Endothelial cell (in vitro differentiated cells): ENCODE results near the gene TRUB2. TPM values are rescaled to one million over a fixed set of nuclear protein-coding genes. Genes with fewer than 3 reads are reported as not detected.

Source experiments
- DNase-seq: peaks from one replicate; pipeline ENCODE4 v3.0.0; 2021; ENCODE audit warnings: low spot score
- H3K27ac Mint-ChIP-seq: one replicate; pipeline ENCODE4 v1.8.0; 2021; ENCODE audit warnings: mixed read lengths, inconsistent platforms; ENCODE audit not compliant: unreplicated experiment
- H3K27me3 Mint-ChIP-seq: one replicate; pipeline ENCODE4 v1.8.0; 2021; ENCODE audit warnings: mild to moderate bottlenecking, moderate library complexity, mixed read lengths, inconsistent platforms; ENCODE audit not compliant: unreplicated experiment
- H3K36me3 Mint-ChIP-seq: one replicate; pipeline ENCODE4 v1.8.0; 2021; ENCODE audit warnings: mild to moderate bottlenecking, low read depth, mixed read lengths, inconsistent platforms; ENCODE audit not compliant: unreplicated experiment
- H3K4me1 Mint-ChIP-seq: one replicate; pipeline ENCODE4 v1.8.0; 2021; ENCODE audit warnings: mild to moderate bottlenecking, mixed read lengths, inconsistent platforms; ENCODE audit not compliant: unreplicated experiment
- H3K4me3 Mint-ChIP-seq: one replicate; pipeline ENCODE4 v1.8.0; 2021; ENCODE audit warnings: mild to moderate bottlenecking, mixed read lengths, inconsistent platforms; ENCODE audit not compliant: unreplicated experiment
- H3K9me3 Mint-ChIP-seq: one replicate; pipeline ENCODE4 v1.8.0; 2021; ENCODE audit warnings: mixed read lengths, inconsistent platforms; ENCODE audit not compliant: unreplicated experiment
- total RNA-seq: library from RNA; stranded (reverse); fragmentation: NEBNext Ultra II Directional; extraction: Animal tissue kit (Norgen Biotek cat#: 25700); gene quantifications from one replicate; pipeline ENCODE4 v1.2.1, GENCODE V29; 2021; ENCODE audit not compliant: unreplicated experiment
- TF ChIP-seq, protein P1 (sequence below): fragments of 200-600 bp; sonication (generic); IDR thresholded peaks from one replicate; pipeline ENCODE4 v1.5.0; 2021; ENCODE audit warnings: antibody characterized with exemption; ENCODE audit not compliant: unreplicated experiment

TRUB2 gene
- total RNA-seq, 1 donor from 2014 or later: 25.8 TPM

DNA sequence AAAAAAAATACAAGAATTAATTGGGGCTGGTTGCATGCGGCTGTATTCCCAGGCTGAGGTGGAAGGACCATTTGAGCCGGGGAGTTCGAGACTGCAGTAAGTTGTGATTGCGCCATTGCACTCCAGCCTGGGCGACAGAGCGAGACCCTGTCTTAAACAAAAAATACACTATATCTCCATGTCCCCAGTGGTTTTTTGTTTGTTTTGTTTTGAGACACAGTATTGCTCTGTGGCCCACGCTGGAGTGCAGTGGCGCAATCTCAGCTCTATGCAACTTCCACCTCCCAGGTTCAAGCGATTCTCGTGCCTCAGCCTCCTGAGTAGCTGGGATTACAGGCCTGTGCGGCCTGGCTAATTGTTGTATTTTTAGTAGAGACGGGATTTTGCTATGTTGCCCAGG is 1.5 kb upstream of the TRUB2 start:
- Mint-ChIP-seq H3K4me3 (peak overlapping the region; percentile 96), H3K27ac (no peak overlapping the region), H3K4me1 (peaks cover 6% of the 10 kb centered on the region), H3K36me3 (peaks cover 21% of the 10 kb centered on the region), H3K27me3 (peaks cover 3% of the 10 kb centered on the region), H3K9me3 (no peaks in the 10 kb centered on the region)
- DNase-seq: no peak
- TF ChIP-seq, protein P1, sequence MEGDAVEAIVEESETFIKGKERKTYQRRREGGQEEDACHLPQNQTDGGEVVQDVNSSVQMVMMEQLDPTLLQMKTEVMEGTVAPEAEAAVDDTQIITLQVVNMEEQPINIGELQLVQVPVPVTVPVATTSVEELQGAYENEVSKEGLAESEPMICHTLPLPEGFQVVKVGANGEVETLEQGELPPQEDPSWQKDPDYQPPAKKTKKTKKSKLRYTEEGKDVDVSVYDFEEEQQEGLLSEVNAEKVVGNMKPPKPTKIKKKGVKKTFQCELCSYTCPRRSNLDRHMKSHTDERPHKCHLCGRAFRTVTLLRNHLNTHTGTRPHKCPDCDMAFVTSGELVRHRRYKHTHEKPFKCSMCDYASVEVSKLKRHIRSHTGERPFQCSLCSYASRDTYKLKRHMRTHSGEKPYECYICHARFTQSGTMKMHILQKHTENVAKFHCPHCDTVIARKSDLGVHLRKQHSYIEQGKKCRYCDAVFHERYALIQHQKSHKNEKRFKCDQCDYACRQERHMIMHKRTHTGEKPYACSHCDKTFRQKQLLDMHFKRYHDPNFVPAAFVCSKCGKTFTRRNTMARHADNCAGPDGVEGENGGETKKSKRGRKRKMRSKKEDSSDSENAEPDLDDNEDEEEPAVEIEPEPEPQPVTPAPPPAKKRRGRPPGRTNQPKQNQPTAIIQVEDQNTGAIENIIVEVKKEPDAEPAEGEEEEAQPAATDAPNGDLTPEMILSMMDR: no peak

DNA sequence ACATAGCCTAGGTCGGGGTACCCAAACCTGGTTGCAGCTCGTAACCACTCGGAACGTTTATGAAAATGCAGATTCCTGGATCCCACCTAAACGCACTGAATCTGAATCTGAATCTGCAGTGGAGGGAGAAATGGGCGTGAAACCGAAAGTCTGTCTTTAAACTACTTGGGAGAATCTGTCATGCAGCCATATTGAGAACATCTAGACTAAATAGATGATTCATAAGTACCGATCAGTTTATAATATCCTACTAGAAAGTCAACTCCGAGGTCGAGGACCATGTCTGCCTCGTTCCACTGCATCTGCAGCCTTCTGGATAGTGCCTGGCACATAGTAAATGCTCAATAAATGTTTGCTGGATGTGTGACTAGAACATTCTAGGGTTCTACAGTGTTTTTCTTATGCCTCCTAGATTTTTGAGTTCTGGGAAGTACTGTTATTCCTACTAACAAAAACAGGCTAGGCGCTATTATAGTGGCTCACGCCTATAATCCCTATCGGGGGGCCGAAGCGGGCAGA is 1.0 kb upstream of the TRUB2 start:
- no peak for DNase-seq
- Mint-ChIP-seq H3K4me3 (peak overlapping the region; percentile 96), H3K27ac (peak overlapping the region; percentile 73), H3K9me3 (no peaks in the 10 kb centered on the region), H3K4me1 (peaks cover 6% of the 10 kb centered on the region), H3K27me3 (peaks cover 3% of the 10 kb centered on the region), H3K36me3 (peaks cover 18% of the 10 kb centered on the region)
- TF ChIP-seq, protein P1: no peak

DNA sequence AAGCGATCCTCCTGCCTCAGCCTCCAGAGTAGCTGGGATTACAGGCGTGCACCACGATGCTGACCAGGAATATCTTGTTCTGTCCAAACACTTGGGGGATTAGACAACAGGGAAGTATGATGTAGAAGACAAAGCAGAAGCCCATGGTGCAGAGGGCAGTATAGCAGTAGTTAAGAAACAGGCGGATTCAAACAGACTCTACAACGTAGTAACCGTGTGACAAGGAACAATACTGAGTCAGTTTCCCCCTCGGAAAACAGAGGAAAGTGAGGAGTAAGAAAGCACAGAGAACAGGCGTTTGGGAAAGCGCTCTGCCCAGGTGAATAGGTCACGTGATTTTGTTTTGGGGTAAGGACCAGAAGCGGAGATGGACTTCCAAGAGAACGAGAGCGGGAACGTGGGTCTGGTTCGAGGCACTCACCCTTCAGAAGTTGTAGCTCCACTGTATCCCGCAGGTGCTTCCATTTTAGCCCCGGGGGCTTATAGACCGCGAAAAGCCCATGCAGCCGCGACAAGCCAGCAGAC is 306 bp downstream of the TRUB2 start:
- no peaks in the 10 kb centered on the region for H3K27me3 Mint-ChIP-seq
- peaks cover 17% of the 10 kb centered on the region for H3K36me3 Mint-ChIP-seq
- H3K9me3 Mint-ChIP-seq: no peaks in the 10 kb centered on the region
- peaks cover 6% of the 10 kb centered on the region for H3K4me1 Mint-ChIP-seq
- no peak for DNase-seq
- peak overlapping the region; percentile 99 for H3K4me3 Mint-ChIP-seq
- peak overlapping the region; percentile 99 for H3K27ac Mint-ChIP-seq
- TF ChIP-seq, protein P1: no peak

DNA sequence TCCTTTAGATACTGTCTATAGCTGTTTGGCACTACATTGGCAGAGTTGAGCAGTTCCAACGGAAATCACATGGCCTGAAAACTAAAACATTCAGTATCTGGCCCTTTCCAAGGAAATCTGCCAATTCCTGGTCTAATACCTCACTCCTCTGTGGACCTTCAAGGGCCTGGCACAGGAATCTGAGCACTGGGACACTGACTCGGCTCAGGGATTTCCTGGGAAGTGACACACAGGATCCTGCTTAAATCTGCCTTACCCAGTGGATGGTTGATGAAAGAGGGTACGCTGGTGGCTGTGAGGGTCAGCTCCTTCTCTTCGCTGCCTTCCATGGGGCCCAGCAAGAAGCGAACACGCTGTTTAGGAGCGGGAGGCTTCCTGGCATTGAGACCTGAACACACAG is 904 bp downstream of the TRUB2 start:
- DNase-seq: no peak
- no peak overlapping the region for H3K27ac Mint-ChIP-seq
- peaks cover 6% of the 10 kb centered on the region for H3K4me1 Mint-ChIP-seq
- H3K4me3 Mint-ChIP-seq: peak overlapping the region; percentile 99
- TF ChIP-seq, protein P1: no peak
- H3K27me3 Mint-ChIP-seq: no peaks in the 10 kb centered on the region
- peaks cover 22% of the 10 kb centered on the region for H3K36me3 Mint-ChIP-seq
- H3K9me3 Mint-ChIP-seq: no peaks in the 10 kb centered on the region

DNA sequence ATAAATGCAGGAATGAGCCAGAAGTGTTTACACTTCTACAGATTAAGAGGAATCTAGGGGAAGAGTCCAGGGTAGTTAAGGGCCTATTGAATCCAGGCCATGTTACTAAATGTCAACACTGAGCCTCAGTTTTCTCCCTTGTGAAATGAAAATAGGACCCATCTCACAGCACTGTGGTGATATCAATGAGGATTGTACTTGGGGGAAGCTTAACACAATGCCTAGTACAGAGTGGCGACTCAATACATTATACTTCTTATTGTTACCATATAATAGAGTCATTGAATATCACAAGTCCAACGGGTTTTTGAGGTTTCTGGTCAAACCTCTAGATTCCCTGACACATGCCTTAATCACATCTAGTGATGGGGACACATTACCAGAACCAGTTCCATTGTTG is 4.6 kb downstream of the TRUB2 start:
- H3K27me3 Mint-ChIP-seq: peaks cover 3% of the 10 kb centered on the region

More for the DNA sequence above, 4.6 kb downstream of the TRUB2 start:
- peak overlapping the region; percentile 56 for H3K4me3 Mint-ChIP-seq
- no peak for DNase-seq
- H3K27ac Mint-ChIP-seq: no peak overlapping the region
- TF ChIP-seq, protein P1: no peak
- H3K9me3 Mint-ChIP-seq: no peaks in the 10 kb centered on the region
- peaks cover 12% of the 10 kb centered on the region for H3K36me3 Mint-ChIP-seq
- peaks cover 6% of the 10 kb centered on the region for H3K4me1 Mint-ChIP-seq
